H9 (cell line): ENCODE data around the gene TUT4. TPM values are rescaled to one million over a fixed set of nuclear protein-coding genes. Genes with fewer than 3 reads are reported as not detected.

Source experiments
- DNase-seq: peaks from one replicate; pipeline ENCODE4 v3.0.0-alpha.2; 2017
- H2AFZ ChIP-seq: one replicate; pipeline ENCODE4 v1.6.1; 2013; ENCODE audit warnings: mild to moderate bottlenecking, low read length, control low read depth, moderate library complexity
- H2AK5ac ChIP-seq: 2 replicates; pipeline ENCODE4 v1.6.1; 2013; ENCODE audit warnings: low read length, control low read depth, mixed read lengths; ENCODE audit not compliant: insufficient read length
- H2BK120ac ChIP-seq: one replicate; pipeline ENCODE4 v1.6.1; 2013; ENCODE audit warnings: low read depth, mild to moderate bottlenecking, low read length, control low read depth, inconsistent platforms; ENCODE audit not compliant: poor library complexity, severe bottlenecking
- H2BK12ac ChIP-seq: 2 replicates; pipeline ENCODE4 v1.6.1; 2013; ENCODE audit warnings: low read length, control low read depth, mixed read lengths, low read depth; ENCODE audit not compliant: insufficient read length
- H2BK15ac ChIP-seq: 2 replicates; pipeline ENCODE4 v1.6.1; 2013; ENCODE audit warnings: low read depth, low read length, control low read depth
- H2BK20ac ChIP-seq: one replicate; pipeline ENCODE4 v1.6.1; 2013; ENCODE audit warnings: low read depth, mild to moderate bottlenecking, low read length, control low read depth, inconsistent platforms; ENCODE audit not compliant: poor library complexity, severe bottlenecking
- H2BK5ac ChIP-seq: 2 replicates; pipeline ENCODE4 v1.6.1; 2013; ENCODE audit warnings: low read length, control low read depth, mixed read lengths; ENCODE audit not compliant: insufficient read length
- H3K14ac ChIP-seq: 2 replicates; pipeline ENCODE4 v1.6.1; 2013; ENCODE audit warnings: low read length, control low read depth; ENCODE audit not compliant: insufficient read depth
- H3K18ac ChIP-seq: 2 replicates; pipeline ENCODE4 v1.6.1; 2013; ENCODE audit warnings: low read depth, mild to moderate bottlenecking, mixed read lengths, low read length, control low read depth; ENCODE audit not compliant: insufficient read length
- H3K23ac ChIP-seq: 2 replicates; pipeline ENCODE4 v1.6.1; 2013; ENCODE audit warnings: low read length, control low read depth, mixed read lengths, low read depth; ENCODE audit not compliant: insufficient read length
- H3K23me2 ChIP-seq: 2 replicates; pipeline ENCODE4 v1.6.1; 2013; ENCODE audit warnings: low read depth, mild to moderate bottlenecking, mixed read lengths, low read length, control low read depth; ENCODE audit not compliant: insufficient read length, poor library complexity, severe bottlenecking
- H3K27ac ChIP-seq: 2 replicates; pipeline ENCODE4 v1.5.1; 2013; ENCODE audit warnings: low read length, control low read depth, mixed read lengths, low read depth; ENCODE audit not compliant: insufficient read length
- H3K27me3 ChIP-seq: 2 replicates; pipeline ENCODE4 v1.6.1; 2013; ENCODE audit warnings: low read length, control low read depth, inconsistent platforms; ENCODE audit not compliant: insufficient read depth
- H3K4ac ChIP-seq: 2 replicates; pipeline ENCODE4 v1.6.1; 2013; ENCODE audit warnings: low read depth, mild to moderate bottlenecking, control low read depth, inconsistent platforms, low read length, moderate library complexity
- H3K4me1 ChIP-seq: 2 replicates; pipeline ENCODE4 v1.6.1; 2013; ENCODE audit warnings: low read length, control low read depth, inconsistent platforms; ENCODE audit not compliant: insufficient read depth
- H3K4me2 ChIP-seq: 2 replicates; pipeline ENCODE4 v1.6.1; 2013; ENCODE audit warnings: low read length, control low read depth, mixed read lengths; ENCODE audit not compliant: insufficient read length, insufficient read depth
- H3K56ac ChIP-seq: 2 replicates; pipeline ENCODE4 v1.6.1; 2013; ENCODE audit warnings: low read depth, mild to moderate bottlenecking, mixed read lengths, low read length, control low read depth; ENCODE audit not compliant: insufficient read length
- H3K79me1 ChIP-seq: 2 replicates; pipeline ENCODE4 v1.6.1; 2013; ENCODE audit warnings: low read depth, mild to moderate bottlenecking, moderate library complexity, low read length, control low read depth, inconsistent platforms; ENCODE audit not compliant: insufficient read depth, poor library complexity, severe bottlenecking
- H3K79me2 ChIP-seq: 2 replicates; pipeline ENCODE4 v1.6.1; 2013; ENCODE audit warnings: low read length, control low read depth, inconsistent platforms; ENCODE audit not compliant: insufficient read depth
- H3K9ac ChIP-seq: 2 replicates; pipeline ENCODE4 v1.6.1; 2013; ENCODE audit warnings: low read length, control low read depth, mixed read lengths; ENCODE audit not compliant: insufficient read length; ENCODE audit errors: extremely low read depth
- H3K9me3 ChIP-seq: one replicate; pipeline ENCODE4 v1.6.1; 2013; ENCODE audit warnings: low read depth, low read length, inconsistent platforms; ENCODE audit not compliant: control insufficient read depth
- H3T11ph ChIP-seq: one replicate; pipeline ENCODE4 v1.6.1; 2013; ENCODE audit warnings: mild to moderate bottlenecking, low read length, control low read depth, inconsistent platforms
- H4K20me1 ChIP-seq: one replicate; pipeline ENCODE4 v1.6.1; 2013; ENCODE audit not compliant: control insufficient read depth, insufficient read length, insufficient read depth
- H4K5ac ChIP-seq: 2 replicates; pipeline ENCODE4 v1.6.1; 2013; ENCODE audit warnings: low read depth, mild to moderate bottlenecking, mixed read lengths, low read length, control low read depth; ENCODE audit not compliant: insufficient read length
- H4K8ac ChIP-seq: replicated peaks from 2 replicates; pipeline ENCODE4 v1.6.1; 2013; ENCODE audit warnings: low read length, control low read depth, mixed read lengths, low read depth; ENCODE audit not compliant: insufficient read length
- H4K91ac ChIP-seq: 2 replicates; pipeline ENCODE4 v1.6.1; 2013; ENCODE audit warnings: low read depth, mild to moderate bottlenecking, moderate library complexity, mixed read lengths, low read length, control low read depth; ENCODE audit not compliant: insufficient read length
- H3K27ac Mint-ChIP-seq, 3 experiments: 2 replicates in 2 of 3; 3 replicates in 1 of 3; pipeline ENCODE4 v1.8.0; 2020 to 2021; ENCODE audit warnings: mixed read lengths in 3 of 3, mild to moderate bottlenecking in 1 of 3, moderate library complexity in 1 of 3
- H3K27me3 Mint-ChIP-seq: 2 replicates; pipeline ENCODE4 v1.8.0; 2021; ENCODE audit warnings: low read depth, mild to moderate bottlenecking, moderate library complexity, mixed read lengths
- H3K36me3 Mint-ChIP-seq, 3 experiments: 2 replicates in 2 of 3; 3 replicates in 1 of 3; pipeline ENCODE4 v1.8.0; 2020 to 2021; ENCODE audit warnings: low read depth in 3 of 3, mixed read lengths in 3 of 3; ENCODE audit not compliant: insufficient read depth in 1 of 3
- H3K4me1 Mint-ChIP-seq, 2 experiments: 2 replicates each; pipeline ENCODE4 v1.8.0; 2020; ENCODE audit warnings: mixed read lengths in 2 of 2
- H3K4me3 Mint-ChIP-seq, 2 experiments: 2 replicates in 1 of 2; 3 replicates in 1 of 2; pipeline ENCODE4 v1.8.0; 2020 to 2021; ENCODE audit warnings: mild to moderate bottlenecking in 2 of 2, mixed read lengths in 2 of 2, moderate library complexity in 1 of 2
- H3K9me3 Mint-ChIP-seq, 2 experiments: 2 replicates in 1 of 2; 3 replicates in 1 of 2; pipeline ENCODE4 v1.8.0; 2020; ENCODE audit warnings: mild to moderate bottlenecking in 2 of 2, mixed read lengths in 2 of 2, moderate library complexity in 1 of 2
- CTCF ChIP-seq: fragments of 200-600 bp; sonication (generic); conservative IDR thresholded peaks from 3 replicates; pipeline ENCODE4 v1.8.0; 2021; ENCODE audit warnings: antibody characterized with exemption, mild to moderate bottlenecking
- WGBS: extraction: QIAGEN DNeasy Blood & Tissue Kit; methylation state at CpG from one replicate; pipeline ENCODE4 v1.1.7; 2013; ENCODE audit warnings: missing lambda C conversion rate, low lambda C conversion rate, mixed read lengths; ENCODE audit not compliant: insufficient read length; ENCODE audit errors: extremely low coverage; 5-methylcytosine and 5-hydroxymethylcytosine counted together
- total RNA-seq: library from RNA; stranded (reverse); gene quantifications from 2 replicates; pipeline ENCODE4 v1.2.1, GENCODE V29; 2021

Gene TUT4
- total RNA-seq, 1 experiment from 2014 or later: 59.3 TPM

GRCh38 chr1:52559875-52560274 is 7.0 kb upstream of the TUT4 start:
- H3K36me3 Mint-ChIP-seq: no peaks in the 10 kb centered on the region
- H3K4me1 ChIP-seq: peaks cover under 1% of the 10 kb centered on the region; the same call in 1 of the 2 replicates
- no peak for TF ChIP-seq CTCF
- H3K4me1 Mint-ChIP-seq: peaks cover 4 to 6% of the 10 kb centered on the region in 2 experiments
- H2BK5ac ChIP-seq: no peak overlapping the region
- no peak overlapping the region for H3K23ac ChIP-seq
- no peaks in the 10 kb centered on the region for H4K20me1 ChIP-seq
- no peak overlapping the region for H4K91ac ChIP-seq
- no peaks in the 10 kb centered on the region for H3K27me3 ChIP-seq
- peaks cover 2% of the 10 kb centered on the region in 2 experiments; a peak in 1 of 5 replicates for H3K9me3 Mint-ChIP-seq
- no peak overlapping the region for H3K9ac ChIP-seq
- no peak overlapping the region for H3K4me3 Mint-ChIP-seq
- no peaks in the 10 kb centered on the region for H3K79me1 ChIP-seq
- no peaks in the 10 kb centered on the region for H3K23me2 ChIP-seq
- no peaks in the 10 kb centered on the region for H3K9me3 ChIP-seq
- H3K4ac ChIP-seq: no peak overlapping the region
- no peak overlapping the region for H3K27ac ChIP-seq
- H3K27ac Mint-ChIP-seq: no peak overlapping the region
- H4K5ac ChIP-seq: no peak overlapping the region
- H2AK5ac ChIP-seq: no peak overlapping the region
- peaks cover 2% of the 10 kb centered on the region; the same call in 1 of the 2 replicates for H3K27me3 Mint-ChIP-seq
- H2BK12ac ChIP-seq: no peak overlapping the region
- H3K56ac ChIP-seq: no peak overlapping the region
- no peak overlapping the region for H3K18ac ChIP-seq
- no peak overlapping the region for H3K4me2 ChIP-seq
- DNase-seq: no peak
- no peaks in the 10 kb centered on the region for H3K79me2 ChIP-seq
- no peak overlapping the region for H3T11ph ChIP-seq
- H2BK20ac ChIP-seq: no peak overlapping the region
- no peak overlapping the region for H2BK120ac ChIP-seq
- no peak overlapping the region for H4K8ac ChIP-seq
- no peak overlapping the region for H2BK15ac ChIP-seq
- no CpG with 5 or more reads among the region's 2 CpGs for WGBS
- no peak overlapping the region for H2AFZ ChIP-seq
- no peak overlapping the region for H3K14ac ChIP-seq
